Measurements from ENCODE around the gene G6PC1.

DNA sequence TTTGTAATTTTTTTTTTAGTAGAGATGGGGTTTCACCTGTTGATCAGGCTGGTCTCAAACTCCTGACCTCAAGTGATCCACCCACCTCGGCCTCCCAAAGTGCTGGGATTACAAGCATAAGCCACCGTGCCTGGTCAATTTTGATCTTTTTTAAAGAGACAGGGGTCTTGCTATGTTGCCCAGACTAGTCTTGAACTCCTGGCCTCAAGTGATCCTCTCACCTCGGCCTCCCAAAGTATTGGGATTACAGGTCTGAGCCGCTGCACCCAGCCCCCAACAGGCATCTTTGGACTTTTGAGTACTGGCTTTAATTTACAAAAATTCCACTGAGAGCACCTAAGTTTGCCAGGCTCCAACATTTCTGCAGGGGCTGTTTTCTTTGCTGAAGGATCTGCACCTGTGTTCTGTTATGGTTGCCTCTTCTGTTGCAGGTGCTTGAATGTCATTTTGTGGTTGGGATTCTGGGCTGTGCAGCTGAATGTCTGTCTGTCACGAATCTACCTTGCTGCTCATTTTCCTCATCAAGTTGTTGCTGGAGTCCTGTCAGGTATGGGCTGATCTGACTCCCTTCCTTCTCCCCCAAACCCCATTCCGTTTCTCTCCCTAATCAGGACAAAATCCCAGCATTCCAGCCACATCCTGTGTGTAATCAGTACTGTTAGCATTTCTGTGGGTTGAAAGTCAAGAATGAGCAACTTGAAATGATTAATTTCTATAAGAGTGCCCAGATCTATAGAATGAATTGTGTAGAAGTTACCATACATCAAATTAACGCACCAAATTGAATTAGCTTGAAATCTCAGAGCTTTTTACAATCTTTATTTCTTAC lies 8.5 kb downstream of the G6PC1 start:
- TF ChIP-seq, protein P1, sequence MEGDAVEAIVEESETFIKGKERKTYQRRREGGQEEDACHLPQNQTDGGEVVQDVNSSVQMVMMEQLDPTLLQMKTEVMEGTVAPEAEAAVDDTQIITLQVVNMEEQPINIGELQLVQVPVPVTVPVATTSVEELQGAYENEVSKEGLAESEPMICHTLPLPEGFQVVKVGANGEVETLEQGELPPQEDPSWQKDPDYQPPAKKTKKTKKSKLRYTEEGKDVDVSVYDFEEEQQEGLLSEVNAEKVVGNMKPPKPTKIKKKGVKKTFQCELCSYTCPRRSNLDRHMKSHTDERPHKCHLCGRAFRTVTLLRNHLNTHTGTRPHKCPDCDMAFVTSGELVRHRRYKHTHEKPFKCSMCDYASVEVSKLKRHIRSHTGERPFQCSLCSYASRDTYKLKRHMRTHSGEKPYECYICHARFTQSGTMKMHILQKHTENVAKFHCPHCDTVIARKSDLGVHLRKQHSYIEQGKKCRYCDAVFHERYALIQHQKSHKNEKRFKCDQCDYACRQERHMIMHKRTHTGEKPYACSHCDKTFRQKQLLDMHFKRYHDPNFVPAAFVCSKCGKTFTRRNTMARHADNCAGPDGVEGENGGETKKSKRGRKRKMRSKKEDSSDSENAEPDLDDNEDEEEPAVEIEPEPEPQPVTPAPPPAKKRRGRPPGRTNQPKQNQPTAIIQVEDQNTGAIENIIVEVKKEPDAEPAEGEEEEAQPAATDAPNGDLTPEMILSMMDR (CRISPR knock-in tag; IDR thresholded peaks at IDR 0.05) = no peak
- TF ChIP-seq, protein P2, sequence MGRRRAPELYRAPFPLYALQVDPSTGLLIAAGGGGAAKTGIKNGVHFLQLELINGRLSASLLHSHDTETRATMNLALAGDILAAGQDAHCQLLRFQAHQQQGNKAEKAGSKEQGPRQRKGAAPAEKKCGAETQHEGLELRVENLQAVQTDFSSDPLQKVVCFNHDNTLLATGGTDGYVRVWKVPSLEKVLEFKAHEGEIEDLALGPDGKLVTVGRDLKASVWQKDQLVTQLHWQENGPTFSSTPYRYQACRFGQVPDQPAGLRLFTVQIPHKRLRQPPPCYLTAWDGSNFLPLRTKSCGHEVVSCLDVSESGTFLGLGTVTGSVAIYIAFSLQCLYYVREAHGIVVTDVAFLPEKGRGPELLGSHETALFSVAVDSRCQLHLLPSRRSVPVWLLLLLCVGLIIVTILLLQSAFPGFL (CRISPR knock-in tag; IDR thresholded peaks at IDR 0.05) = no peak
- TF ChIP-seq KAT2B (IDR thresholded peaks at IDR 0.05; ENCODE audit: borderline replicate concordance, low read depth, low read length) = no peak
- TF ChIP-seq JUN (CRISPR knock-in tag; IDR thresholded peaks at IDR 0.05) = no peak
- TF ChIP-seq CBX1 (IDR thresholded peaks at IDR 0.05; ENCODE audit: low read depth) = no peak

Data from HepG2 (cell line).